HG02943 (cell line): ENCODE data around the gene ANO10.

Source experiments
- ATAC-seq: cut with Tn5 transposase; IDR thresholded peaks from one replicate; pipeline ENCODE4 v1.9.1; 2021; ENCODE audit warnings: mild to moderate bottlenecking, low read depth, moderate library complexity; ENCODE audit not compliant: unreplicated experiment

The ANO10 gene

GRCh38 chr3:43328653-43329052, 293.2 kb downstream of the ANO10 start:
- no peak for ATAC-seq

- no peak for ATAC-seq
Observed at GRCh38 chr3:43327582-43327979, 294.2 kb downstream of the ANO10 start.

- ATAC-seq, result no peak
Observed at GRCh38 chr3:43326891-43327581, 294.8 kb downstream of the ANO10 start.

- no peak for ATAC-seq
Observed at GRCh38 chr3:43323541-43323940, 298.3 kb downstream of the ANO10 start.

- ATAC-seq, result no peak
Observed at GRCh38 chr3:43320288-43320687, 301.5 kb downstream of the ANO10 start.

GRCh38 chr3:43319794-43320193, 302.0 kb downstream of the ANO10 start:
- no peak for ATAC-seq

- no peak for ATAC-seq
Observed at GRCh38 chr3:43319376-43319775, 302.4 kb downstream of the ANO10 start.

GRCh38 chr3:43317461-43318316, 304.1 kb downstream of the ANO10 start:
- ATAC-seq, result no peak

GRCh38 chr3:43316783-43317460, 304.9 kb downstream of the ANO10 start:
- no peak for ATAC-seq
